CD4-positive, alpha-beta T cell treated with Interleukin-4 for 1 hour (primary cell): ENCODE measurements around the gene MAGI1.
"Not testable (repeated sequence)": the region's sequence is repeated elsewhere in the genome, so short reads cannot be mapped to it uniquely, and the experiment has no call there.

Source experiments
- DNase-seq, 2 donors: peaks; one replicate each; pipeline ENCODE4 v3.0.0-alpha.2; 2020 to 2022

The MAGI1 gene

GRCh38 chr3:65548848-65549625 lies 489.7 kb downstream of the MAGI1 start:
- no peak for DNase-seq

DNA sequence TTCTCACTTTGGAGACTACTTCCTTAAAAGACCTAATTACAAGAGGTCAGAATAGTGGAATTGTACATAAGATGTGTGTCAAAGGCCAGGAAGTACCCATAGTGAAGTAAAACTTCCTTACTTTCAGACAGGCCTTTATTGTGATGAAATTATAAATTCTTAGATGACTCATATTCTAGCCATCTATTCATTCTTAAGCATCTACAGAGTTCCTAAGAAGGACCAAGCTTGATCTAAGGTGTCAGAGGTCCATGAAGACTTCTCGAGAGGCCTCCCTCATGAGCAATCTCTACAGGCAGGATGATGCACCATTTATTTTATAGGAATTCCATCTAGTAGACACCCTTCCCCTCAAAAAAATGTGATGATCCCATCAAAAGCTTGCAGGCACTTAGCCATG lies 493.3 kb downstream of the MAGI1 start:
- no peak for DNase-seq

GRCh38 chr3:65543391-65543790 lies 495.3 kb downstream of the MAGI1 start:
- DNase-seq = not testable (repeated sequence)

- no peak for DNase-seq
These were observed 498.1 kb downstream of the MAGI1 start for GRCh38 chr3:65540666-65541065.

DNA sequence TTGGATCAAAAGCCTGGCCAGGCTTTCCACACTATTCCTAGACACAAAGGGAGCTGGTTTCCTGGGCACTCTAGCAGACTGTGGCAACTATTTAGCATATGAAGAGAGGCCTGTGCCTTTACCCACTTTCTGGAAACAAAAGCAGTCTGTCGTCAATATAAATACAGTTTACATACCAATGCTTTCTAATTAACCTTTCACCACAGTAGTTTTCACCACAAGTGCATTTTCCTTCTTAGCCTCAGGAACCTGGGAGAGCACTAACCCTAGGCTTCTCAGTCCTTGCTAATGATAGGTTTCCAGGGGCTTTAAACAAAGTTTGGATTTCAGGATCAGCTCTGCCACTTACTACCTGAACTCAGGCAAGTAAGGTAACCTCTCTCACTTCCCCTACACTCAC lies 499.1 kb downstream of the MAGI1 start:
- DNase-seq = no peak

- DNase-seq = no peak
These were observed 500.6 kb downstream of the MAGI1 start for GRCh38 chr3:65538101-65538500.

DNA sequence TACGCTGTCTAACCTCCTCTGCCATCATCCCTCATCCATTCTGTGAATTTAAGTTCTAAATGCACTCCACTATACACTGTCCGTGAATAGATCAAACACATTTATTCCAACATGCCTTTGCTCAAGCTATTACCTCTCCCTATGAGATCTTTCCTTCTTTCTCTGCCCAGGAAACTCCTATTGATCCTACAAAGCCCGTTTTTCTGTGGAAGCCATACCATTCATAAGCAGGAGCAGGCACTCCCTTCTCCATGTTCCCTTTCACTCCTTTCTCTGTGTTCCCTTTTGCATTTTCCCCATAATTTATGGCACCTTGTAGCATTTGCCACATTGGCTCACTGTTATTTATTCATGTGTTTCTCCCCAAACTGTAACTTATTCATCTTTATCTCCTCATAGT lies 501.6 kb downstream of the MAGI1 start:
- DNase-seq = no peak

GRCh38 chr3:65535260-65535659 lies 503.5 kb downstream of the MAGI1 start:
- DNase-seq = no peak

- no peak for DNase-seq
These were observed 503.9 kb downstream of the MAGI1 start for GRCh38 chr3:65534805-65535204.

- no peak for DNase-seq
These were observed 506.0 kb downstream of the MAGI1 start for GRCh38 chr3:65532749-65533148.

- no peak for DNase-seq
These were observed 506.5 kb downstream of the MAGI1 start for GRCh38 chr3:65532215-65532614.

DNA sequence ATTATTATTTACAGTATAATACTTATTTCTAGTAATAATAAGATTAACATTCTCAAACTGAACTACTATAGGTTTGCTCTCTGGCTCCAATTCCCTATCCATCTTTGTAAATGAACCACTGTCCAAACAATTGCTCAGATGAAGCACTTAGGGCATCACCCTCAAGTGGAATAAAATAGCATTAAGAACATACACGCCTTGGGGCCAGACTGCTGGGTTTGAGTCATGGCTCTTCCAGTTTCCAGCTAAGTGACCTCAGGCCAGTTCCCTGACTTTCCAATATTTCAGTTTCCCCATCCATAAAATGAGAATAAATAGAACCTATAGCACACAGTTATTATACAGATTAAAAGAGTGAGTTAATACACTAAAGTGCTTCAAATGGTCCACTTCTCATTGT lies 507.2 kb downstream of the MAGI1 start:
- DNase-seq = no peak

DNA sequence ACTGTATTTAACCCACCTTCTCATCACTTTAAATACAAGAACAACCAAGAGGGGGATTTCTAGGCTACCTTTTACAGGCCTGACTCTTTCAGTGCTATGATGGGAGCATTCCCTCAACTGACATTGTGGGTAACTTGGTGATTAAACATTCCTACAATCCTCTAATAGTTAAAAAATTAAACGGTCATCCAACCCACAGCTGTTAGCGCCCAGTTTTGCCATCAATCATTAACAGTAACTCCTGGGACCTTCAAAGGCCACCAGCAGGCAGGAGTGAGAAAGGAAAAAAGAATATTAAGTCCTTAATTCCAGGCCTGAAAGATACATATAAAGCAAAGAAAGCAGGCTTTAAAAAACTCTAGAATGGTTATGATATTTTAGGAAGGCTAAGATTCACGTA lies 512.1 kb downstream of the MAGI1 start:
- DNase-seq = no peak

DNA sequence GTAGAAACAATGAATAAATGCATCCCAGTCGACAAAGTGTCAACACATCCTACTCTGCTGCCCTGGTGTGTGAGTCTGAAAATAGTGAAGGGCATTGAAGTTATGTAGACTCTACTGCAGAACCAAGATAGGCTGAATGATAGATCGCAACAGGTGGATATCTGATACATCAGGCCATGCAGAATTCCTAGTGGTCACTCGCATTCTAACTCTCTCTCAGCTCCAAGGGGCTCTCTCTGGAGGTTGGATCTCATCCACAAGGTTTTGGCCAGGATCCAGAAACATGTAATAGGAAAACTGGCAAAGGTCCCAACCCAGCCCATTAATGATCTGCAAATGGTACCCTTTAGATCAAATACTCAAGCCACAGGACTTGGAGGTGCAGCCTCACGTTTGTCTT lies 514.1 kb downstream of the MAGI1 start:
- no peak for DNase-seq

DNA sequence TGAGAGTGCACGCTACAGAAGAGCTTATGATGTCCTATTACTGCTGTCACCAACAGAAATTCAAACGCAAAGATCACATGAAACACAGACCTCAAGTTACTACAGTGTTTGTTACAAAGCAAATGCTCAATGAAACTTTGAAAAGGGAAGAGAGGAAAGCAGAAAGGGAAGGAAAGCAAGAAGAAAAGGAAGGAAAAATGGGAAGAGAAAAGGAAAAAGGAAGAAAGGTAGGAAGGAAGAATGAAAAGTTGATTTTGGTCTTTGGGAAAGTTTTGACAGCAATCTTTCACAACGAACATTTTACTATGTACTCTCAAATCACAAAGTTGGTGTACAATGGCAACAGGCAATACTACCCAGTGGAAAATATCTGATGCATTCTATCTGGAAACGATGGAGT lies 514.8 kb downstream of the MAGI1 start:
- no peak for DNase-seq

DNA sequence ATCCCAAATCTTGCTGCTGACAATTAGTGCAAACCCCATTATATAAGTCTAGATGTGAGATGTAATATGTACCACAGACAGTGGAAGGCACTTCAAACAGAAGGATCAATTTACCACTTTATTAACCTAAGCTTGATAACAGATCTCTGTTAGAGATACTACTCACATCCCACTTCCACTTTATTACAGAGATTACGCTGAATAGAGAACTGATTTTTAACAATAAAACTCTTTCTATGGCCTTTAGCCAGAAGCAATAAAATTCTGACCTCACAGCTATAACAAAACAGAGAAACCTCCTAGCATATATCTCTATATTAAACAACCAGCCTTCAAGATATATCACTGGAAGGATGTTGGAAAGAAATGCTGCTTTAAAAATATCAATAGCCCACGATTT lies 517.7 kb downstream of the MAGI1 start:
- DNase-seq = no peak

DNA sequence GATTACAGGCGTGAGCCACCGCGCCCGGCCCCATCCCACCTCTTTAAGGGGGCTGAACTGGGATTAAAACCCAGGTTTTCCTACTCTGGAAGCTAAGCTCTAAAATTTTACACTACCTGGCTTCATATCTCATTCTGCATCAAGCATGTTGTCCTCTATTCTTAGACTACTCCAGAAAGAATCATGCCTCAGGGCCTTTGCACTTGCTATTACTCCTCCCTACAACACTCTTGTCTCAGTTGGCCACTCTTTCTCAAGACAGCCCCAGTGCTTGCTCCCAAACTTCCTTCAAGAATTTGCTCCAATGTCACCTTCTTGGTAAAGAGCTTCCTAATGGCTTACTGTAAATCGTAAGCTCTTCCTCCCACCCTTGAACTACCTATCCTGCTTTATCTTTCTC lies 521.7 kb downstream of the MAGI1 start:
- DNase-seq = no peak

- DNase-seq = not testable (repeated sequence)
These were observed 524.4 kb downstream of the MAGI1 start for GRCh38 chr3:65514317-65514716.

- not testable (repeated sequence) for DNase-seq
These were observed 529.3 kb downstream of the MAGI1 start for GRCh38 chr3:65509423-65509794.

GRCh38 chr3:65508750-65509422 lies 529.8 kb downstream of the MAGI1 start:
- DNase-seq = no peak

DNA sequence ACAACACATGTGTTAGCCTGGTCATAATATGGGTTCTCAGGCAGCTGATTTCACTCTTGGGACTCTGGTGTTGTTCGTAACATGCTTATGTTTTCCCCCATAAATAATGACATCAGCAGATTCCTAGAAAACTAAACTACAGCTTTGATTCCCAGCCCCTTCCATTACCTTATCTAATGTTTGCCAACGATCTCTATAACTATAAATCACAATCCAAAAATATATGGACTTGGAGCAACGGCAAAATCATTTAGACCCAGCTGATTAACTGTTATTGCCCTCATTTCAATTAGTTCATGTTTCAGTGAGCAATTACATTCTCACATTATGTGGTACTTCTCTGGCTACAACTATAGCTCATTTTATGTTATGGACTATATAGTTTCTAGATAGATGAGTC lies 531.3 kb downstream of the MAGI1 start:
- no peak for DNase-seq

DNA sequence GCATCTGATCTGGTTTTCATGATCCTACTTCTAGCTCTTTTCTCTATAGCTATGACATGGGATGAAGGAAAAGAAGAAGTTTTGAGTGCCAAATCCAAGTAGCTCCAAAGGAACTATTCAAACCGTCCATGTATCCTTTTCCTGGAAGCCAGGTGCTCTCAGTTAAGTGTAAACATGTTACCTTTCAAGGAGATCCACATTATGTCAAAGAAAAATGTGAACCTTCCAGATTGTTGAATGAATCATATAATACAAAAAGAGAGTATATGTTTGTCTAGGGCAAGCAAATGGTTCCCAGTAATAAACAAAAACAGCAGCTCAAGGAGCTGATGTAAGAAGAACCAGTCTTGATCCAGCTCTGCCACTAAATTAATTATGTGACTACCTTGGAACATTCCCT lies 534.9 kb downstream of the MAGI1 start:
- DNase-seq = no peak

DNA sequence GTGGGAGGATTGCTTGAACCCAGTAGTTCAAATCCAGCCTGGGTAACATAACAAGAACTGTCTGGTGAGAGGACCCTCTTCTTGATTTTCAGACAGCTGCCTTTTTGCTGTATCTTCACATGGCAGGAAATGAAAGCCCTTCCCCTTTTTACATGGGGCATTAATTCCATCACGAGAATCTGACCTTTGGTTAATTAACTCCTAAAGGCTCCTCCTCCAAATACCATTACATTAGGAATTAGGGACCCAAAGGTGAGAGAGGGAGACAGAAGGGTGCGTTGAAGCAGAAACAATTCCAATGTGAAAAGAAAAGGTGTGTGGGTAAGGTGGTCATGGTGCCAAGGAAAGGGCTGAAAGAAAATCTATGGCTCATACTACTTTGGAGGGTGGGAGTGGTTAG lies 536.2 kb downstream of the MAGI1 start:
- DNase-seq = no peak

DNA sequence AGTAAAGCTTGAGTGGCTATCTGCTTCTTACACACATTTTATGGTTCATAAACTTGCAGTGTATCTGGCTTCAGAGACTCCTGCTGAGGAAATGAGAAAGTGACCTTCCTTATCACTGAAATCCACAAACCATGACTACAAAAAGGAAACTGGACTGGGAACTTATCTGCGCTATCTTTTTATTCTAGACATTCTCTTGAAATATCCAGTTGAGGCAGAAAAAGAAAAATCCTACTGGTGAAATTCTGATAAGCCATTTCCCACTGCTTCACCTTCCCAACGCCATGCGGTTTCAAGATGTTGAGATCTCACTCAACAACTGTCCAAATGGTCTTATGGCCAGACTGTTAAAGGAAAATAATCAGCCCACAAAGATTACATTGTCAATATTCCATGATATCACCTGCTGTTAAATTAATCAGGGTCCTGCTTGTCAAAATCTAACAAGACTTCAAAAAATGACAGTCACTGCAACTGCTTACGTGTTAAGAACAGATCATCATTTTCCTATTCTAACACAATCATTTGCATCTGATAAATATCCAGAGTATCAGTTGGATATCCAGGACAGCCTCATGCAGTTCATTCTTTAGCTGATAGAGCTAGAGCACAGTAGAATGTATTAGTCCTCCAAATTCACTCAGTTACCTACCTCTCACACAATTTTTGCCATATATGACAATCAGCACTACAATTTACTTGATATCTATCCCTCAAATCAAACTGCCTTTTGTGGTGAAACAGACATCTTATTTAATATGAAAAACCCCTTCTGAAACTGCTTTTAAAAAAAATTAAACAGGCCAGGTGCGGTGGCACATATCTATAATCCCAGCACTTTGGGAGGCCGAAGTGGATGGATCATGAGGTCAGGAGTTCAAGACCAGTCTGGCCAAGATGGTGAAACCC lies 538.1 kb downstream of the MAGI1 start:
- no peak for DNase-seq
